K562 (cell line): ENCODE data around the gene PPP6R1. TPM values are rescaled to one million over a fixed set of nuclear protein-coding genes. Genes with fewer than 3 reads are reported as not detected.

ENCODE experiments used
- COPS2 ChIP-seq: fragments of 450-650 bp; conservative IDR thresholded peaks from 2 replicates; pipeline ENCODE4 v1.6.1; 2016; ENCODE audit warnings: mild to moderate bottlenecking, moderate library complexity
- ETV6 ChIP-seq, 3 experiments: fragments of 150-350 bp in 1 of 3; sonication (generic) in 1 of 3; formaldehyde crosslinking in 1 of 3; IDR thresholded peaks; 2 replicates each; pipeline versions ENCODE4 v1.6.1 to v1.8.0; 2014 to 2022; ENCODE audit warnings: borderline replicate concordance in 2 of 3, low read depth in 2 of 3, antibody characterized with exemption in 1 of 3, low read length in 1 of 3, mild to moderate bottlenecking in 1 of 3, missing genetic modification reagents in 1 of 3
- FOXJ3 ChIP-seq: sonication (generic); formaldehyde crosslinking; IDR thresholded peaks from 2 replicates; pipeline ENCODE4 v1.4.0; 2020; ENCODE audit warnings: mild to moderate bottlenecking, missing genetic modification reagents
- MAFK ChIP-seq: IDR thresholded peaks from 2 replicates; pipeline ENCODE4 v1.6.1; 2011; ENCODE audit warnings: low read length, improper control_type of control experiment
- MIER1 ChIP-seq: fragments of 450-650 bp; IDR thresholded peaks from 2 replicates; pipeline ENCODE4 v1.6.1; 2016; ENCODE audit warnings: antibody characterized with exemption, mild to moderate bottlenecking, low read depth
- NEUROD1 ChIP-seq: fragments of 150-350 bp; IDR thresholded peaks from 2 replicates; pipeline ENCODE4 v1.6.1; 2014; ENCODE audit warnings: borderline replicate concordance, low read length, low read depth; ENCODE audit not compliant: partially characterized antibody
- NFRKB ChIP-seq: fragments of 450-650 bp; IDR thresholded peaks from 2 replicates; pipeline ENCODE4 v1.6.1; 2016; ENCODE audit warnings: low read depth
- NFXL1 ChIP-seq: fragments of 450-650 bp; formaldehyde crosslinking; IDR thresholded peaks from 2 replicates; pipeline ENCODE4 v1.4.0; 2021; ENCODE audit warnings: mild to moderate bottlenecking
- SMARCC2 ChIP-seq: fragments of 450-650 bp; IDR thresholded peaks from 2 replicates; pipeline ENCODE4 v1.6.1; 2017; ENCODE audit warnings: antibody characterized with exemption, moderate library complexity, mild to moderate bottlenecking, low read depth
- SPI1 ChIP-seq: IDR thresholded peaks from 2 replicates; pipeline ENCODE4 v1.6.1; 2011; ENCODE audit warnings: low read depth, low read length, control low read depth, borderline replicate concordance
- STAT5A ChIP-seq: IDR thresholded peaks from 2 replicates; pipeline ENCODE4 v1.6.1; 2012; ENCODE audit warnings: low read length, inconsistent platforms, borderline replicate concordance
- TAF15 ChIP-seq: fragments of 200-400 bp; formaldehyde crosslinking; IDR thresholded peaks from 2 replicates; pipeline ENCODE4 v1.6.1; 2017; ENCODE audit warnings: mild to moderate bottlenecking, low read depth, low read length, moderate library complexity
- U2AF2 ChIP-seq: fragments of 200-400 bp; formaldehyde crosslinking; optimal IDR thresholded peaks from 2 replicates; pipeline ENCODE3; 2017; ENCODE audit warnings: low read depth, mild to moderate bottlenecking, low read length
- ZNF316 ChIP-seq: fragments of 450-650 bp; IDR thresholded peaks from 2 replicates; pipeline ENCODE4 v1.6.1; 2016
- ZNF445 ChIP-seq: fragments of 250-450 bp; sonication (Bioruptor Pico); IDR thresholded peaks from 2 replicates; pipeline ENCODE4 v1.4.0; 2020; ENCODE audit warnings: low read depth, mild to moderate bottlenecking, moderate library complexity
- polyA plus RNA-seq, 8 experiments: library from polyadenylated mRNA; depleted of rRNA in 4 of 8; stranded (reverse) in 5 of 8; unstranded in 3 of 8; fragments of >200 nt; fragmentation: Nextera tagmentation in 2 of 8; fragmentation: Illumina TruSeq in 1 of 8; extraction: Ambion mirVana in 2 of 8; extraction: Trizol in 1 of 8; gene quantifications; 2 replicates each; pipeline versions ENCODE4 v1.2.1 to v1.2.3, GENCODE V29; 2011 to 2014; ENCODE audit warnings: inconsistent platforms in 1 of 8, missing spikeins in 1 of 8
- total RNA-seq, 7 experiments: library from RNA; depleted of rRNA in 6 of 7; stranded (reverse); fragments of >200 nt in 6 of 7; fragmentation: Illumina TruSeq in 2 of 7; extraction: Trizol in 2 of 7; gene quantifications; 2 replicates each; pipeline versions ENCODE4 v1.2.1 to v1.2.3, GENCODE V29; 2011 to 2021; ENCODE audit warnings: low replicate concordance in 1 of 7
- TF ChIP-seq, protein P1 (sequence below): sonication (generic); formaldehyde crosslinking; IDR thresholded peaks from 2 replicates; pipeline ENCODE4 v1.8.0; 2022; ENCODE audit warnings: missing genetic modification reagents, mild to moderate bottlenecking, borderline replicate concordance
- TF ChIP-seq, protein P2 (sequence below): conservative IDR thresholded peaks from 2 replicates; pipeline ENCODE4 v1.6.1; 2011; ENCODE audit warnings: low read depth, mild to moderate bottlenecking, low read length; ENCODE audit not compliant: control insufficient read depth
- TF ChIP-seq, protein P3 (sequence below): fragments of 250-450 bp; sonication (Bioruptor Pico); IDR thresholded peaks from 2 replicates; pipeline ENCODE4 v1.9.0; 2021; ENCODE audit warnings: mild to moderate bottlenecking
- TF ChIP-seq, protein P4 (sequence below): fragments of 450-650 bp; conservative IDR thresholded peaks from 2 replicates; pipeline ENCODE4 v1.6.1; 2016; ENCODE audit warnings: missing genetic modification characterization, low read depth, mild to moderate bottlenecking, control low read depth, missing compliant biosample characterization
- TF ChIP-seq, protein P5 (sequence below): sonication (generic); formaldehyde crosslinking; IDR thresholded peaks from 2 replicates; pipeline ENCODE4 v1.8.1; 2023; ENCODE audit warnings: mild to moderate bottlenecking, missing genetic modification reagents, moderate library complexity

The PPP6R1 gene
- total and polyA plus RNA-seq, 9 of the 15 experiments (the other 6 are each of a cell fraction or from before 2014, with no cell fraction given) = 0.48 to 135 (median 37.2) TPM

DNA sequence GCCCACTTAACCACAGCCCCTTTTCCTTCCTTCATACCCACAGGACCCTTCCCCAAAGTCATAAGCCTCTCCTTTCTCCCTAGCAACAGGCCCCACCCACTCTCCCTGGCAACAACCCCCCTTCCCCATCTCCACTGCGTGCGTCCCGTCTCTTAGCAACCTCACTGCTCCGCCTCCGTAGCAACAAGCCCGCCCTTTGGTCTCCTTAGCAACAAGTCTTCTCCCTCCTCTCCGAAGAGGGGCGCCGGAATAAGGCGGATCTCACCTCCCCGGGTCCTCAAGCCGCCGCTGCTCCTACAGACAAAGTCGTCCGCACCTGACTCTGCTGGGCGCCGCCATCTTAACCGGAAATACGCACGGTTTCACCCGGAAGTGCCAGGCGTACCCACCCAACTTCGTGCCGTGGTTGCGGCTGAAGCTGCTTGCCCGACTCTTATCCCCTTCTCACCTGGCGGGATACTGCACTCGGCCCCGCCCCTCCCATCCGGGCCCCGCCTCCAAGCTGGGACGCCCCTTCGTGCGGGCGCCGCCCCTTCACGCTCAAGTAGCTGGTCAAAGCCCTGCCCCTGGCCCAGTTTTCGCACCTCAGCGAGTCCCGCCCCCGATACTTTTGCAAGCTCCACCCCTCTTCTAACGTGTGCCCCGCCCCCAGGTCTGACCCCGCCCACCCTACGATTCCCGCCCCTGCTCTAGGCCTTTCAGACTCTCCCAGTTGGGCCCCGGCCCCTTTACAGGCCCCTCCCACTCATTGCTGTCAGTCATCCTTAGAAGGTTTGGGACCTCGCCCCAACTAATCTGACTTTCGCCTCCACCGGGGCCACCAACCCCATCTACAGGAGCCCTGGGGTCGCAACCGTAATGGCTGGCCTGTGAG is 21.2 kb upstream of the PPP6R1 start, which contains the start of gene HSPBP1 (continued):
- TF ChIP-seq, protein P1, sequence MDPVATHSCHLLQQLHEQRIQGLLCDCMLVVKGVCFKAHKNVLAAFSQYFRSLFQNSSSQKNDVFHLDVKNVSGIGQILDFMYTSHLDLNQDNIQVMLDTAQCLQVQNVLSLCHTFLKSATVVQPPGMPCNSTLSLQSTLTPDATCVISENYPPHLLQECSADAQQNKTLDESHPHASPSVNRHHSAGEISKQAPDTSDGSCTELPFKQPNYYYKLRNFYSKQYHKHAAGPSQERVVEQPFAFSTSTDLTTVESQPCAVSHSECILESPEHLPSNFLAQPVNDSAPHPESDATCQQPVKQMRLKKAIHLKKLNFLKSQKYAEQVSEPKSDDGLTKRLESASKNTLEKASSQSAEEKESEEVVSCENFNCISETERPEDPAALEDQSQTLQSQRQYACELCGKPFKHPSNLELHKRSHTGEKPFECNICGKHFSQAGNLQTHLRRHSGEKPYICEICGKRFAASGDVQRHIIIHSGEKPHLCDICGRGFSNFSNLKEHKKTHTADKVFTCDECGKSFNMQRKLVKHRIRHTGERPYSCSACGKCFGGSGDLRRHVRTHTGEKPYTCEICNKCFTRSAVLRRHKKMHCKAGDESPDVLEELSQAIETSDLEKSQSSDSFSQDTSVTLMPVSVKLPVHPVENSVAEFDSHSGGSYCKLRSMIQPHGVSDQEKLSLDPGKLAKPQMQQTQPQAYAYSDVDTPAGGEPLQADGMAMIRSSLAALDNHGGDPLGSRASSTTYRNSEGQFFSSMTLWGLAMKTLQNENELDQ (CRISPR knock-in tag) = no peak
- peak in 1 of 2 experiments; percentile 48; a peak in 1 of 4 replicates for TF ChIP-seq ETV6 (IDR thresholded peaks at IDR 0.05; ENCODE audit: borderline replicate concordance in 1 of 2, low read depth in 2 of 2, low read length in 1 of 2)
- TF ChIP-seq ETV6 (CRISPR knock-in tag; IDR thresholded peaks at IDR 0.05; ENCODE audit: borderline replicate concordance) = no peak
- TF ChIP-seq, protein P2, sequence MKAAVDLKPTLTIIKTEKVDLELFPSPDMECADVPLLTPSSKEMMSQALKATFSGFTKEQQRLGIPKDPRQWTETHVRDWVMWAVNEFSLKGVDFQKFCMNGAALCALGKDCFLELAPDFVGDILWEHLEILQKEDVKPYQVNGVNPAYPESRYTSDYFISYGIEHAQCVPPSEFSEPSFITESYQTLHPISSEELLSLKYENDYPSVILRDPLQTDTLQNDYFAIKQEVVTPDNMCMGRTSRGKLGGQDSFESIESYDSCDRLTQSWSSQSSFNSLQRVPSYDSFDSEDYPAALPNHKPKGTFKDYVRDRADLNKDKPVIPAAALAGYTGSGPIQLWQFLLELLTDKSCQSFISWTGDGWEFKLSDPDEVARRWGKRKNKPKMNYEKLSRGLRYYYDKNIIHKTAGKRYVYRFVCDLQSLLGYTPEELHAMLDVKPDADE = peak; percentile 82
- no peak for TF ChIP-seq SPI1
- TF ChIP-seq STAT5A = no peak
- TF ChIP-seq ZNF316 = no peak
- no peak for TF ChIP-seq U2AF2
- no peak for TF ChIP-seq TAF15
- TF ChIP-seq, protein P3, sequence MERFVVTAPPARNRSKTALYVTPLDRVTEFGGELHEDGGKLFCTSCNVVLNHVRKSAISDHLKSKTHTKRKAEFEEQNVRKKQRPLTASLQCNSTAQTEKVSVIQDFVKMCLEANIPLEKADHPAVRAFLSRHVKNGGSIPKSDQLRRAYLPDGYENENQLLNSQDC (CRISPR knock-in tag) = no peak
- TF ChIP-seq, protein P4, sequence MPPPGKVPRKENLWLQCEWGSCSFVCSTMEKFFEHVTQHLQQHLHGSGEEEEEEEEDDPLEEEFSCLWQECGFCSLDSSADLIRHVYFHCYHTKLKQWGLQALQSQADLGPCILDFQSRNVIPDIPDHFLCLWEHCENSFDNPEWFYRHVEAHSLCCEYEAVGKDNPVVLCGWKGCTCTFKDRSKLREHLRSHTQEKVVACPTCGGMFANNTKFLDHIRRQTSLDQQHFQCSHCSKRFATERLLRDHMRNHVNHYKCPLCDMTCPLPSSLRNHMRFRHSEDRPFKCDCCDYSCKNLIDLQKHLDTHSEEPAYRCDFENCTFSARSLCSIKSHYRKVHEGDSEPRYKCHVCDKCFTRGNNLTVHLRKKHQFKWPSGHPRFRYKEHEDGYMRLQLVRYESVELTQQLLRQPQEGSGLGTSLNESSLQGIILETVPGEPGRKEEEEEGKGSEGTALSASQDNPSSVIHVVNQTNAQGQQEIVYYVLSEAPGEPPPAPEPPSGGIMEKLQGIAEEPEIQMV = no peak
- peak; percentile 60; the same call in 1 of the 2 replicates for TF ChIP-seq NFRKB
- TF ChIP-seq MIER1 = peak; percentile 59; the same call in 1 of the 2 replicates
- TF ChIP-seq MAFK = no peak
- TF ChIP-seq ZNF445 (CRISPR knock-in tag) = no peak
- TF ChIP-seq, protein P5, sequence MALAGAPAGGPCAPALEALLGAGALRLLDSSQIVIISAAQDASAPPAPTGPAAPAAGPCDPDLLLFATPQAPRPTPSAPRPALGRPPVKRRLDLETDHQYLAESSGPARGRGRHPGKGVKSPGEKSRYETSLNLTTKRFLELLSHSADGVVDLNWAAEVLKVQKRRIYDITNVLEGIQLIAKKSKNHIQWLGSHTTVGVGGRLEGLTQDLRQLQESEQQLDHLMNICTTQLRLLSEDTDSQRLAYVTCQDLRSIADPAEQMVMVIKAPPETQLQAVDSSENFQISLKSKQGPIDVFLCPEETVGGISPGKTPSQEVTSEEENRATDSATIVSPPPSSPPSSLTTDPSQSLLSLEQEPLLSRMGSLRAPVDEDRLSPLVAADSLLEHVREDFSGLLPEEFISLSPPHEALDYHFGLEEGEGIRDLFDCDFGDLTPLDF (CRISPR knock-in tag) = peak; percentile 10; the same call in 1 of the 2 replicates
- no peak for TF ChIP-seq COPS2
- no peak for TF ChIP-seq FOXJ3 (CRISPR knock-in tag)
- TF ChIP-seq SMARCC2 = no peak
- TF ChIP-seq NEUROD1 = peak; percentile 42
- TF ChIP-seq NFXL1 (CRISPR knock-in tag) = no peak
